Smooth muscle cell (in vitro differentiated cells): ENCODE measurements around the gene MAFG. TPM values are rescaled to one million over a fixed set of nuclear protein-coding genes. Genes with fewer than 3 reads are reported as not detected.
A peak's percentile ranks its signal among the peaks of the same experiment; 100 is the strongest.

Source experiments
- DNase-seq: peaks from one replicate; lab custom pipeline; 2025; ENCODE audit not compliant: unreplicated experiment; lab: John Stamatoyannopoulos, UW
- H2AFZ ChIP-seq: fragments of 200-600 bp; sonication (generic); 2 replicates; pipeline ENCODE4 v1.6.0; 2016; ENCODE audit warnings: antibody characterized with exemption, low read depth, mild to moderate bottlenecking
- H3F3A ChIP-seq: fragments of 200-600 bp; sonication (generic); 2 replicates; pipeline ENCODE4 v1.6.0; 2017; ENCODE audit warnings: antibody characterized with exemption, low read depth
- H3K27ac ChIP-seq: fragments of 200-600 bp; sonication (generic); 2 replicates; pipeline ENCODE4 v1.5.1; 2016; ENCODE audit warnings: low read depth, mild to moderate bottlenecking
- H3K27me3 ChIP-seq: fragments of 200-600 bp; sonication (generic); 2 replicates; pipeline ENCODE4 v1.6.1; 2016; ENCODE audit warnings: low read depth, mild to moderate bottlenecking
- H3K36me3 ChIP-seq: fragments of 200-600 bp; sonication (generic); 2 replicates; pipeline ENCODE4 v1.5.1; 2016; ENCODE audit warnings: low read depth
- H3K4me1 ChIP-seq: fragments of 200-600 bp; sonication (generic); 2 replicates; pipeline ENCODE4 v1.5.1; 2016; ENCODE audit warnings: low read depth
- H3K4me2 ChIP-seq: fragments of 200-600 bp; sonication (generic); 2 replicates; pipeline ENCODE4 v1.6.0; 2016; ENCODE audit warnings: mild to moderate bottlenecking
- H3K4me3 ChIP-seq: fragments of 200-600 bp; sonication (generic); 2 replicates; pipeline ENCODE4 v1.5.1; 2016; ENCODE audit warnings: mild to moderate bottlenecking
- H3K79me2 ChIP-seq: fragments of 200-600 bp; sonication (generic); 2 replicates; pipeline ENCODE4 v1.6.0; 2016; ENCODE audit warnings: low read depth, mild to moderate bottlenecking
- H3K9ac ChIP-seq: fragments of 200-600 bp; sonication (generic); 2 replicates; pipeline ENCODE4 v1.6.0; 2016; ENCODE audit warnings: low read depth
- H3K9me3 ChIP-seq: fragments of 200-600 bp; sonication (generic); replicated peaks from 2 replicates; pipeline ENCODE4 v1.5.1; 2016; ENCODE audit warnings: low read depth
- H4K20me1 ChIP-seq: fragments of 200-600 bp; sonication (generic); 2 replicates; pipeline ENCODE4 v1.6.0; 2016; ENCODE audit warnings: low read depth
- CTCF ChIP-seq: fragments of 200-600 bp; sonication (generic); IDR thresholded peaks from 2 replicates; pipeline ENCODE4 v1.5.1; 2017; ENCODE audit warnings: borderline replicate concordance, mild to moderate bottlenecking, antibody characterized with exemption; ENCODE audit not compliant: insufficient read depth, poor library complexity, severe bottlenecking
- WGBS: methylation state at CpG from one replicate; pipeline ENCODE4 v1.1.7; 2016; ENCODE audit warnings: low lambda C conversion rate; 5-methylcytosine and 5-hydroxymethylcytosine counted together
- polyA plus RNA-seq: library from polyadenylated mRNA; unstranded; fragments of >200 nt; fragmentation: Nextera tagmentation; extraction: Ambion mirVana; gene quantifications from 2 replicates; pipeline ENCODE4 v1.2.1, GENCODE V29; 2016
- total RNA-seq: library from RNA; depleted of rRNA; stranded (reverse); fragments of >200 nt; gene quantifications from 2 replicates; pipeline ENCODE4 v1.2.3, GENCODE V29; 2014

The MAFG gene
- total and polyA plus RNA-seq, 2 experiments from 2014 or later: 15.3 to 30.3 TPM

- no peak for TF ChIP-seq CTCF
- Histone ChIP-seq H3K79me2 (peaks cover 20% of the 10 kb centered on the region), H3K4me2 (peak overlapping the region; percentile 85), H2AFZ (no peak overlapping the region), H4K20me1 (peaks cover 35% of the 10 kb centered on the region), H3K4me3 (peak overlapping the region; percentile 57), H3K27ac (no peak overlapping the region), H3K4me1 (peaks cover 5% of the 10 kb centered on the region), H3K27me3 (no peaks in the 10 kb centered on the region), H3K9me3 (no peaks in the 10 kb centered on the region), H3F3A (peaks cover 8% of the 10 kb centered on the region), H3K9ac (no peak overlapping the region), H3K36me3 (no peaks in the 10 kb centered on the region)
- DNase-seq: no peak
- 96% methylated on average over 38 of the region's 38 CpGs for WGBS
These were observed 7.5 kb upstream of the MAFG start for GRCh38 chr17:81934850-81935708.

DNA sequence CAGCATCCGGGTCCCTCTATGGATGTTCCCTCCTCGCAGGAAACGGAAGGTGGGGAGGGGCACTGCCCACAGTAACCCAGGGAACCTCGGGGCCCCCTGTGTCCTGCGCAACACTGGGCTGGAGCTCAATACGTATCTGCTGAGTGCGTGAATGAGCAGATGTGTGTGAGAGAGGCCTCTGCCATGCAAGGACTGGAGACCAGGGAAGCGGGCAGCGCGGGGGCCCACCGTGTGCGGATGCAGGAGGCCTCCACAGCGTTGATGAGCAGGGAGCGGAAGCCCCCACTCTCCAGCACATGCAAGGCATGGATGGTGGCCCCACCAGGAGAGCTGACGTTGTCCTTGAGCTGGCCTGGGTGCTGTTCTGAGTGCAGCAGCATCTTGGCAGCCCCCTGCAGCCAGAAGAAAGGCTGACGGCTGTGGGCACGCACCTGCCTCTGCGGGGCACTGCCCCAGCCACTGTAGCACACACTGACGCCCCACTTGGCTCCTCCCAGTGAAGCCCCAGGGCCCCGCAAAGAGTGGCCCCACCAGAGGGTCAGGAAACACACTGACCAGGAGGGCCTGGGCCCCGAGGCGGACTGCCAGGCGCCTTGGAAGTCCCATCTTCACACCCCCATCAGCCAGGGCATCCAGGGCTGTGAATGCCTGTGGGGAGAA, 6.7 kb upstream of the MAFG start:
- no peak overlapping the region for H3K4me2 ChIP-seq
- H3K36me3 ChIP-seq: no peaks in the 10 kb centered on the region
- H3K9ac ChIP-seq: no peak overlapping the region
- H3F3A ChIP-seq: peaks cover 8% of the 10 kb centered on the region
- no peaks in the 10 kb centered on the region for H3K27me3 ChIP-seq
- H3K27ac ChIP-seq: no peak overlapping the region
- DNase-seq: no peak
- H3K79me2 ChIP-seq: peaks cover 20% of the 10 kb centered on the region
- no peak for TF ChIP-seq CTCF
- H3K4me3 ChIP-seq: no peak overlapping the region
- no peak overlapping the region for H2AFZ ChIP-seq
- H3K9me3 ChIP-seq: no peaks in the 10 kb centered on the region
- H4K20me1 ChIP-seq: peaks cover 35% of the 10 kb centered on the region
- 97% methylated on average over 23 of the region's 23 CpGs for WGBS
- peaks cover 5% of the 10 kb centered on the region for H3K4me1 ChIP-seq

GRCh38 chr17:81933178-81933699, 5.7 kb upstream of the MAFG start:
- H3K27ac ChIP-seq: no peak overlapping the region
- no peak for DNase-seq

More at GRCh38 chr17:81933178-81933699, 5.7 kb upstream of the MAFG start:
- TF ChIP-seq CTCF: no peak
- no peak overlapping the region for H3K9ac ChIP-seq
- no peaks in the 10 kb centered on the region for H3K27me3 ChIP-seq
- H3K4me1 ChIP-seq: peaks cover 7% of the 10 kb centered on the region
- no peaks in the 10 kb centered on the region for H3K9me3 ChIP-seq
- peaks cover 20% of the 10 kb centered on the region for H3K79me2 ChIP-seq
- no peak overlapping the region for H3K4me2 ChIP-seq
- peaks cover 8% of the 10 kb centered on the region for H3F3A ChIP-seq
- H4K20me1 ChIP-seq: peaks cover 35% of the 10 kb centered on the region
- no peak overlapping the region for H2AFZ ChIP-seq
- WGBS: 91% methylated on average over 14 of the region's 14 CpGs
- no peak overlapping the region for H3K4me3 ChIP-seq
- no peaks in the 10 kb centered on the region for H3K36me3 ChIP-seq
